Measurements from ENCODE around the gene ABCC8.

Gene ABCC8

GRCh38 chr11:17383461-17383860, 93.2 kb downstream of the ABCC8 start:
- DNase-seq: peak; percentile 26

GRCh38 chr11:17382046-17382728, 94.5 kb downstream of the ABCC8 start:
- DNase-seq: no peak

GRCh38 chr11:17381156-17381555, 95.5 kb downstream of the ABCC8 start:
- DNase-seq: no peak

DNA sequence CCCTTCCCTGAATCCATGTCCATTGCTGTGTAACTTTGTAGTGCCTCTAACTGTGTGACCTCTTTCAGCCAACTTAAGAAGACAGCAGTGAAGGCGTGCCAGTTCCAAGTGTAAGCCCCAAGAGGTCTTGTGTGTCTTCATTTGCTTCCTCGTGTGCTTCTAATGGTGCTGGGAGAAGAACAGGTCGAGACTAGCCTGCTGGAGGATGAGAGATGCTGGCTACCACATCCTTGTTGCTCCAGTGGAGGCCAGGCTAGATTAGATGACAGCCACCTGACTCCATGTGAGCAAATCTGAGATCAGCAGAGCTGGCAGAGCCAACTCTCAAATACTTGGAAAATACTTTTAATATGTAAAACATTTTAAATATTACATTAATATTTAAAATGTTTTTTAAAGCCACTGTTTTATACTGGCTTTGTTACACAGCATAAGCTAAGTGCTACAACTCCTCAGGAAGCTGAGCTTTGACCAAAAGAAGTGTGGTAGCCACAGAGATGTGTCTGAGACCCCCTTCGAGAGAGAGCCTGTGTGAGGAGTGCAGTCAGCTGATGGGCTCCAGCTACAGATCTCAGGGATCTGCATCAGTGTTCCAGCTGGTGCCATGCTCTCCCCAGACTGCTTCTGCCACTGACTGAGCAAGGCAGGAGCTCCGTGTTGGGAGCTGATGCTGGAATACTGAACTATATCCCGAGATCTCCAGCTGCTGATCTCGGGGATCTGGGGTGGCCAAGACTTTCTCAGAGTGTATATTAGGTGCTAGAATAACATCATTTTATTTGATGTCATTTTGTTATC, 97.1 kb downstream of the ABCC8 start:
- DNase-seq: no peak

GRCh38 chr11:17378655-17379054, 98.0 kb downstream of the ABCC8 start:
- DNase-seq: no peak

GRCh38 chr11:17376493-17376892, 100.2 kb downstream of the ABCC8 start:
- DNase-seq: no peak

GRCh38 chr11:17375547-17375946, 101.1 kb downstream of the ABCC8 start:
- DNase-seq: no peak

DNA sequence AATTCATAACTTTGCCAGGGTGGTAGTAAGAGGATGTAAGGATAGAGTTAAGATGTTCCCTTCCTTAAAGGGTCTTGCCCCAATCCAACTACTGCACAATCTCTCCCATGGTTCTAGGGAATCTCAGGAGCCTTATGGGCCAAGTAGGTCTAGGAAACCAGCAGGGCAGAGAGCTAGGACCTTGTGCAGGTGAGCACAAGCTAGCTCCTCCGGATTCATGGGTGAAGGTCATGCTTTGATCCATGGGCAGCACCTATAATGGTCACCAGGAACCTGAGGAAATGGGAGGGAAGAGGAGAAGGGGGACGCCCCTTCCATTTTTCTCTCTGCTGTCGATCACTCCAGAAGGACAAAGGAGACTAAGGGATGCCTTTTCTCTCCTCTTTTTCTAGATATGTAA, 105.0 kb downstream of the ABCC8 start:
- peak; percentile 39 for DNase-seq

- no peak for DNase-seq
Observed at GRCh38 chr11:17369684-17370243, 106.9 kb downstream of the ABCC8 start.

- no peak for DNase-seq
Observed at GRCh38 chr11:17369094-17369493, 107.6 kb downstream of the ABCC8 start.

GRCh38 chr11:17368551-17368950, 108.1 kb downstream of the ABCC8 start:
- no peak for DNase-seq

GRCh38 chr11:17366495-17366894, 110.2 kb downstream of the ABCC8 start:
- no peak for DNase-seq

GRCh38 chr11:17354601-17354991, 122.0 kb downstream of the ABCC8 start:
- peak; percentile 93 for DNase-seq

GRCh38 chr11:17353821-17354600, 122.6 kb downstream of the ABCC8 start:
- DNase-seq: peak; percentile 38

DNA sequence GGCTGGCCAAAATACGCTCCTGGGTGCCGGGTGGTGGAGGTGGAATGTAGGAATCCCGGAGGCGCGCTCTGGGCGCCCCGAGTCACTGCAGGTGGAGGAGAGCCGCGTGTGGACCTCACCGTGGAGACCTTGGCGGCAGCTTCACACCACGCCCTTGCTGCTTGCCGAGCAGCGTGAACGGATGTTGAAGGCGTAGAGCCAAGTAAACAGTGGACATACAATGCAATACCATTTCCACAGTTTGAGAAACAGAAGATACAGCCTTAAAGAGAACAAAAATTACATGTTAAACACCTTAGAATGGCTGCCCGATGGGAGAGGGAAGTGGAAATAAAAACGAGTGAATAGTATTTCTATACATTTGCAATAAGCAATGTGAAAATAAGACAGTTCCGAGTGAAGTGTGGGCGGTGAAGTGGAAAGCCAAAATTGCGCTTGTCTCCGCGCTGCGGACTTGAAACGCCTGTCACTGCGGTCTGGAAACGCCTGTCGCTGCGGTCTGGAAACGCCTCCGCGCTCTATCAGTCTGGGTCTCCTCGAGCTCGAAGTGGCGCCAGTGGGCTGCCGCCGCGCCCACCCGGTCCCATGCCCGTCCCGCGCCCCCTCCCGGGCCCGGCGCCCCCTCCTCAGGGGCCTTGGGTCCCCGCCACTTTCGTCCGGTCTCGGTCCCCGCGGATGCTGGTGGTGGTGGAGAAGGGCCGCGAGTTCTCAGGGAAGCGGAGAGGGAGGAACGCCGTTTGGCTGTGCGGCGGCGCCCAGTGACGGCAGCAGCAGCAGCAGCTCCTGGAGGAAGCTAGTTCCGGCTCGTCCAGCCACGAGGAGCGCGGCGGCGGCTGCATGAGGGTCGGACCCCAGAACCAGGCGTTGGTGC, 123.5 kb downstream of the ABCC8 start:
- DNase-seq: peak; percentile 87

GRCh38 chr11:17351510-17352176, 125.0 kb downstream of the ABCC8 start, which contains the start of gene NCR3LG1:
Gene NCR3LG1 (plus strand): TSS chr11:17351800. CDS start chr11:17351970, 170 bp downstream.
- DNase-seq: peak; percentile 76

DNA sequence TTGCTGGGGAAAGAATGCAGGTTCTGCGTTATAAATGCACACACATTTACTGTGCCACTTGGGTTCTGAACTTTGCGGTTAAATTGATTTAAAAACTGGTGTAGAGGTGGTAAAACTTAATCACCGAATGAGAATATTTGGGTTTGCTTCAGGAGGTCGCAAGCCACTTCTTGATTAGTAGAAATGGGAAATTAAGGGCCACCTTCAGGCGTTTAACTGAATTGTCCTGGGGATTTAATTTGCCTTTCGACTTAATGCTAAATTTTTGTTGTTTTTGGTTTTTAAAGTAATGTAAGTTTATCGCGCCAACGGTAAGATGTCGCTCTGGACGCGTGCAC, 125.5 kb downstream of the ABCC8 start:
- DNase-seq: peak; percentile 65

- DNase-seq: peak; percentile 33
Observed at GRCh38 chr11:17350455-17351171, 126.0 kb downstream of the ABCC8 start.

- DNase-seq: no peak
Observed at GRCh38 chr11:17347676-17348075, 129.0 kb downstream of the ABCC8 start.

- peak; percentile 27 for DNase-seq
Observed at GRCh38 chr11:17343907-17344306, 132.7 kb downstream of the ABCC8 start.

GRCh38 chr11:17343257-17343656, 133.4 kb downstream of the ABCC8 start:
- no peak for DNase-seq

All from hematopoietic multipotent progenitor cell treated with erythropoietin and hydrocortisone succinate and interleukin-3 and kit ligand, for 6 days (in vitro differentiated cells).